AG04449 (cell line): ENCODE results near the gene NIT2.
A peak's percentile ranks its signal among the peaks of the same experiment; 100 is the strongest.

Experiments
- CTCF ChIA-PET: fragments of 350-600 bp; formaldehyde crosslinking; extraction: SDS; loops from one replicate; lab custom pipeline; 2021; ENCODE audit warnings: antibody characterized with exemption; lab: Yijun Ruan, JAX
- POLR2A ChIA-PET: fragments of 400-600, 350-600 bp; formaldehyde crosslinking; extraction: SDS; loops from one replicate; lab custom pipeline; 2020; ENCODE audit warnings: antibody characterized with exemption, inconsistent platforms; lab: Yijun Ruan, JAX
- DNase-seq: peaks from one replicate; pipeline ENCODE4 v3.0.0-alpha.2; 2010; ENCODE audit warnings: low read depth, low spot score
- H3K4me3 ChIP-seq: 2 replicates; pipeline ENCODE4 v1.5.1; 2011; ENCODE audit warnings: low read depth, mild to moderate bottlenecking, control low read depth, low read length
- CTCF ChIP-seq: IDR thresholded peaks from one replicate; pipeline ENCODE4 v1.5.1; 2011; ENCODE audit warnings: mild to moderate bottlenecking, moderate library complexity, low read length, control low read depth, inconsistent platforms; ENCODE audit not compliant: insufficient read depth; ENCODE audit errors: missing control alignments

NIT2 gene

DNA sequence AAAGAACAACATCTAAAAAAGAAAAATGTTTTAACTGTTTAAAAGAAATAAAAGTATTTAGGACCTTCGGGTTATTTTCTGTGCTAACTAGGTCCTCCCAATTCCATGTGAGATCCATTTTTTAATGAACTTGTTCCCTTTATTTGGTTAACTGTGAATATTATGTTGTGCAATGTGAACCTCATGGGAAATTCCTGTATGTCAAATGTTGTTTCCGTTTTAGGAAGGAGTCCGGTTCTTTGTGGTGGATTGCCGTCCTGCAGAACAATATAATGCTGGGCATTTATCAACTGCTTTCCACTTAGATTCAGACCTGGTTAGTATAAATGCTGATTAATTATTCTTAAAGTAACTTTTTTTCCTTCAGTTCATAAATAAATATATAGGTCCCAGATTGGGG lies 35.5 kb upstream of the NIT2 start:
- ChIA-PET POLR2A (no interaction called here), CTCF (interaction anchor here (1.3 kb wide), 1 partner anchor 14 kb away, joined by 3 read pairs; no protein-coding TSS in a partner anchor)
- no peak overlapping the region for H3K4me3 ChIP-seq
- TF ChIP-seq CTCF, result no peak
- DNase-seq, result no peak

DNA sequence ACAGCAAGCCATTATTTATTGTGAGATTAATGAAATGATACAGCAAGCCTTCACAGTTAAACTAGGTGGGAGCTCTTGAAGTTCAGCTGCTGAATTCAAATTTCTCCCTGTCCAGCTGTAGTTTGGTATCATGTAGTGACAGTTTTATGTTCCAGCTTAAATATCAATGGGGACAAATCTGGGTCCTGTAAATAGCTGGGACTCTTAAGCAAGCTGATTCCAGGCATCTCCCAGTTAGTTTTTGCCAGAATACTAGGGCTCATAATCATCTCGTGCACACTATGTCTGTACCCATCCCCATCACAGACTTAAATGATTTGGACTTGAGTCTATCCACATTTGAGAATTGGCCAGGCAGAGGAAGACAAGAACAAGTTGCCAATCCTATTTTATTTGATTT lies 27.9 kb upstream of the NIT2 start:
- no peak for TF ChIP-seq CTCF
- no peak for DNase-seq
- POLR2A ChIA-PET, result no interaction called here
- no peak overlapping the region for H3K4me3 ChIP-seq
- CTCF ChIA-PET, result interaction anchor here (1.2 to 4.3 kb wide), 3 partner anchors 10 to 476 kb away, joined by 3 to 29 read pairs (median 3); no protein-coding TSS in a partner anchor

DNA sequence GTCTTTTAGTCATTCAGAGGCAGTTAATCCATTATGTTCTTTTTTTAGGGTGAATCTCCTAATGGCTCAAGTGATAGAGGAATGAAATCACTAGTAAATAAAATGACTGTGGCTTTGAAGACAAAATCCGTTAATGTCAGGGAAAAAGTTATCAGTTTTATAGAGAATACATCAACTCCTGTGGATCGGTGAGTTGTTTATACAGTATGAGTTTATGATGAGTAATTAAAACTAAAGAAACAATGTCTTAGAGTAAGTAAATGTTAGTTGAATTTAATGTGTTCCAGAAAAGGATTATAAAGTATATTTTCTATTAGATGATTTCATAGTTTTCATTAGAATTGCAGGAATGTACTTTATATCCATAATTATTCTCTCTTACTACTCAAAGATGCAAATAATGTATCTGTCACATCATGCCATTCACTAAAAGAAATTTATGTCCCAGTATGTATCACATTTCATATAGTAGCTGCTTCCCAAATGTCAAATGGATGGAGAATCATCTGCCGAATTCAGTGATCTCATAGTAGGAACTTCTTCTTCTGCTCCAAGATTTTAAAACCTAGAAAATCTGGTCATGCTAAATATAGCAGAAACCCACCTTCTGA lies 24.1 kb upstream of the NIT2 start:
- no peak for DNase-seq
- H3K4me3 ChIP-seq, result no peak overlapping the region
- ChIA-PET POLR2A (no interaction called here), CTCF (interaction anchor here (1.3 kb wide), 1 partner anchor 9 kb away, joined by 3 read pairs; no protein-coding TSS in a partner anchor)
- no peak for TF ChIP-seq CTCF

DNA sequence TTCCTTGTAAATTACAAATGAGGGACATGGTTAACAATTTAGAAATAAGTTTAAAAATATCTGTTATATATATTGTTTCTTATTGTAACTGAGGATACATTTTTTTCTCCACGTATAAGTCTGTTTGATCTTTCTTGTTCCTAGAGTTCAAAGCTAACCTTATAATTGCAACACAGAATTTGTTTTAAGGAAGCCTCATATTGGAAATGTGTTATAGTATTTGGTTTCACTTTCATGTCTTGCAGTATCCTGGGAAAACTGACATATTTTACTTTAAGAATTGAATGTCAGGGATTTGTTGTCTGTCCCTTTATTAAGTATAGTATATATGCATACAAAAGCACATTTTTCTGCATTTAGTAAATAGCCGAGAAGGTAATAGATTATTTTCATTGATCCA lies 23.5 kb upstream of the NIT2 start:
- no peak overlapping the region for H3K4me3 ChIP-seq
- POLR2A ChIA-PET, result no interaction called here

DNA sequence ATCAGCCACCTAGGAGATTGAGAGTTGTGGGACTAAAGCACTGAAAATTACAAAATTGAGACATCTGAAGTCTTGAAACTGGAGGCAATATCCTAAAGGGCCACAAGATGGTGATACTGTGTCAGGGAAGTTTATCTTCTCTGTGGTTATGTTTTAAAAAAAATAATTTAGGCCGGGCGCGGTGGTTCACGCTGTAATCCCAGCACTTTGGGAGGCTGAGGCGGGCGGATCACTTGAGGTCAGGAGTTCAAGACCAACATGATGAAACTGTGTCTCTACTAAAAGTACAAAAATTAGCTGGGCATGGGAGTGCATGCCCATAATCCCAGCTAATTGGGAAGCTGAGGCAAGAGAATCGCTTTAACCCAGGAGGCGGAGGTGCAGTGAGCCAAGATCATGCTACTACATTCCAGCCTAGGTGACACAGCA lies 17.9 kb upstream of the NIT2 start:
- ChIA-PET CTCF (interaction anchor here (0.6 to 3.0 kb wide), 24 partner anchors 7 to 485 kb away, joined by 3 to 29 read pairs (median 4); partner anchors contain the start of gene TBC1D23), POLR2A (no interaction called here)
- no peak overlapping the region for H3K4me3 ChIP-seq
- DNase-seq, result peak; percentile 34
- peak; percentile 61 for TF ChIP-seq CTCF

More for the DNA sequence above, 23.5 kb upstream of the NIT2 start:
- CTCF ChIA-PET, result interaction anchor here (1.3 kb wide), 1 partner anchor 9 kb away, joined by 3 read pairs; no protein-coding TSS in a partner anchor
- TF ChIP-seq CTCF, result no peak
- no peak for DNase-seq

- H3K4me3 ChIP-seq, result no peak overlapping the region
- POLR2A ChIA-PET, result no interaction called here
- CTCF ChIA-PET, result interaction anchor here (0.9 to 3.0 kb wide), 6 partner anchors 11 to 486 kb away, joined by 3 to 18 read pairs (median 6); no protein-coding TSS in a partner anchor
- no peak for DNase-seq
- no peak for TF ChIP-seq CTCF
Measured at GRCh38 chr3:100317912-100318311, 16.6 kb upstream of the NIT2 start.
